Neural progenitor cell (in vitro differentiated cells): ENCODE measurements around the gene GRIP1.

ENCODE experiments used
- CTCF ChIP-seq: fragments of 200-600 bp; sonication (generic); IDR thresholded peaks from 2 replicates; pipeline ENCODE4 v1.5.1; 2017; ENCODE audit warnings: antibody characterized with exemption, mild to moderate bottlenecking
- EZH2 ChIP-seq: fragments of 200-600 bp; sonication (generic); IDR thresholded peaks from 2 replicates; pipeline ENCODE4 v1.6.1; 2017; ENCODE audit warnings: antibody characterized with exemption, mild to moderate bottlenecking, moderate library complexity

DNA sequence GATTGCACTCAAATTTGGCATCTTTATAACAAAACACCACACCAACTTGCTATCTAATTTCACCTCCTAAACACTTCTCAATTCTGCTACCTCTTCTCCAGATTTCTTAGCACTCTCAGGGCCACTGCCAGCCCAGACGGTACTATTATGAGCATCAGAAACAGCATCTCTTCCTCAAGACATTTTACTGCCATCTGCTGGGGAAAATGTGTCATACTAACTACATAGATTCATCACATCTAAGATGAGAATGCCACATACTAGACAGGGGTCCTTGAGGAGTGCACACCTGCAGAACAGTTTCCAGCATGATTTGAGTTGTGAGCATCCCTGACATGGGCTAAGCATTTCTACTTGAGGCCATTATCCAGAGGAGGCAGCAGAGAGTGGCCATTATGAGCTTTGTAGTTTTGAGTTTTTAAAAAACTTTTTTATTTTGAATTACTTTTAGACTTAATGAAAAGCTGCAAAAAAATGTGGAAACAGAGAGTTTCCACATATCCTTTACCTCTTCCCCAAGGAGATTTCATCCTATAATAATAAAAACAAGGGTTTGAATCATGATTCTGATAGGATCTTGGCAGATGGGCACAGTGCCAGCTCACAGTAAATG is 15.1 kb upstream of the GRIP1 start:
- TF ChIP-seq CTCF, result peak; percentile 66
- TF ChIP-seq EZH2, result no peak
